Esophagus muscularis mucosa (tissue), 4 donors: ENCODE measurements around the gene GSTT4. TPM values are rescaled to one million over a fixed set of nuclear protein-coding genes. Genes with fewer than 3 reads are reported as not detected.

ENCODE experiments used
- DNase-seq: peaks from one replicate; pipeline ENCODE4 v3.0.0-alpha.2; 2017; ENCODE audit errors: extremely low spot score
- H3K27ac ChIP-seq, 4 donors: fragments of 200-600 bp; sonication (generic); replicated peaks in 1 of 4; 1 replicate in 3 of 4; 2 replicates in 1 of 4; pipeline ENCODE4 v1.5.1; 2016 to 2019; ENCODE audit warnings: mild to moderate bottlenecking in 1 of 4
- H3K27me3 ChIP-seq, 4 donors: fragments of 200-600 bp; sonication (generic); one replicate each; pipeline versions ENCODE4 v1.5.1 to v1.6.0; 2016 to 2019
- H3K36me3 ChIP-seq, 4 donors: fragments of 200-600 bp; sonication (generic); one replicate each; pipeline ENCODE4 v1.5.1; 2016 to 2019
- H3K4me1 ChIP-seq, 4 donors: fragments of 200-600 bp; sonication (generic); one replicate each; pipeline ENCODE4 v1.5.1; 2016 to 2019
- H3K4me3 ChIP-seq, 4 donors: fragments of 200-600 bp; sonication (generic); 1 replicate in 2 of 4; 2 replicates in 2 of 4; pipeline ENCODE4 v1.5.1; 2016 to 2019; ENCODE audit warnings: mild to moderate bottlenecking in 4 of 4, moderate library complexity in 1 of 4
- H3K9me3 ChIP-seq, 4 donors: fragments of 200-600 bp; sonication (generic); 1 replicate in 3 of 4; 2 replicates in 1 of 4; pipeline ENCODE4 v1.5.1; 2016 to 2019
- CTCF ChIP-seq, 3 experiments: fragments of 200-600 bp in 2 of 3; fragments of 450-650 bp in 1 of 3; sonication (generic) in 2 of 3; IDR thresholded peaks; one replicate each; pipeline ENCODE4 v1.5.1; 2017 to 2019; ENCODE audit warnings: antibody characterized with exemption in 3 of 3, mild to moderate bottlenecking in 2 of 3, moderate library complexity in 1 of 3
- EP300 ChIP-seq: sonication (generic); formaldehyde crosslinking; IDR thresholded peaks from one replicate; pipeline ENCODE4 v1.6.1; 2017; ENCODE audit warnings: antibody characterized with exemption
- POLR2A ChIP-seq: fragments of 450-650 bp; IDR thresholded peaks from one replicate; pipeline ENCODE4 v1.6.1; 2017; ENCODE audit warnings: antibody characterized with exemption, moderate library complexity, mild to moderate bottlenecking, low read depth
- POLR2AphosphoS5 ChIP-seq, 2 donors: sonication (generic); formaldehyde crosslinking; IDR thresholded peaks; one replicate each; pipeline ENCODE4 v1.6.1; 2017; ENCODE audit warnings: antibody characterized with exemption in 2 of 2
- WGBS: methylation state at CpG from one replicate; pipeline ENCODE4 v1.1.5; 2018; 5-methylcytosine and 5-hydroxymethylcytosine counted together
- intact Hi-C: fragments of 100-400 bp; cut with DNase I; formaldehyde crosslinking; loops from one replicate; pipeline ENCODE4 v1.15.1; 2023
- total RNA-seq, 4 donors: library from RNA; depleted of rRNA; stranded (reverse); fragments of >200 nt; gene quantifications; one replicate each; pipeline versions ENCODE4 v1.1.0 to v1.2.1, GENCODE V29; 2016

GSTT4 gene
- total RNA-seq, 4 donors from 2014 or later, result not detected

- H3K4me1 ChIP-seq, result peaks cover 0 to 15% (median 4%) of the 10 kb centered on the region in 4 donors
- no peaks in the 10 kb centered on the region for H3K27me3 ChIP-seq
- intact Hi-C loops, result no loop called here
- H3K27ac ChIP-seq, result no peak overlapping the region
- 92% methylated on average over 3 of the region's 3 CpGs for WGBS
- H3K4me3 ChIP-seq, result no peak overlapping the region
- DNase-seq, result no peak
- H3K9me3 ChIP-seq, result peaks cover 0 to 5% (median 0%) of the 10 kb centered on the region in 4 donors
- H3K36me3 ChIP-seq, result peaks cover 0 to 12% (median 4%) of the 10 kb centered on the region in 4 donors
- no peak for TF ChIP-seq POLR2A
- TF ChIP-seq POLR2AphosphoS5 (IDR thresholded peaks at IDR 0.05), result no peak
- TF ChIP-seq EP300, result no peak
- no peak for TF ChIP-seq CTCF (IDR thresholded peaks at IDR 0.05)
Measured at GRCh38 chr22:24027389-24027975, 22.2 kb upstream of the GSTT4 start.

- intact Hi-C loops, result no loop called here
Measured at GRCh38 chr22:24026733-24027132, 21.5 kb upstream of the GSTT4 start.

GRCh38 chr22:24026056-24026455 is 20.8 kb upstream of the GSTT4 start:
- no peaks in the 10 kb centered on the region for H3K27me3 ChIP-seq
- TF ChIP-seq EP300 (no peak), POLR2AphosphoS5 (IDR thresholded peaks at IDR 0.05) (no peak), CTCF (IDR thresholded peaks at IDR 0.05) (no peak), POLR2A (no peak)
- H3K36me3 ChIP-seq, result peaks cover 0 to 12% (median 4%) of the 10 kb centered on the region in 4 donors
- intact Hi-C loops, result no loop called here
- WGBS, result 84% methylated on average over 2 of the region's 2 CpGs
- peaks cover 0 to 13% (median 4%) of the 10 kb centered on the region in 4 donors for H3K4me1 ChIP-seq
- H3K9me3 ChIP-seq, result peaks cover 0 to 5% (median 0%) of the 10 kb centered on the region in 4 donors
- H3K27ac ChIP-seq, result no peak overlapping the region
- no peak for DNase-seq
- no peak overlapping the region for H3K4me3 ChIP-seq

More at GRCh38 chr22:24026733-24027132, 21.5 kb upstream of the GSTT4 start:
- Histone ChIP-seq H3K9me3 (peaks cover 0 to 5% (median 0%) of the 10 kb centered on the region in 4 donors), H3K4me3 (no peak overlapping the region), H3K27me3 (no peaks in the 10 kb centered on the region), H3K4me1 (peaks cover 0 to 15% (median 4%) of the 10 kb centered on the region in 4 donors), H3K36me3 (peaks cover 0 to 12% (median 4%) of the 10 kb centered on the region in 4 donors), H3K27ac (no peak overlapping the region)
- 90% methylated on average over 3 of the region's 3 CpGs for WGBS
- no peak for TF ChIP-seq CTCF (IDR thresholded peaks at IDR 0.05)
- TF ChIP-seq POLR2AphosphoS5 (IDR thresholded peaks at IDR 0.05), result no peak
- no peak for TF ChIP-seq EP300
- no peak for TF ChIP-seq POLR2A
- no peak for DNase-seq

GRCh38 chr22:24025475-24025874 is 20.2 kb upstream of the GSTT4 start:
- Histone ChIP-seq H3K4me1 (peaks cover 0 to 8% (median 2%) of the 10 kb centered on the region in 4 donors), H3K27me3 (no peaks in the 10 kb centered on the region), H3K9me3 (peaks cover 0 to 5% (median 0%) of the 10 kb centered on the region in 4 donors), H3K27ac (no peak overlapping the region), H3K36me3 (peaks cover 0 to 12% (median 4%) of the 10 kb centered on the region in 4 donors), H3K4me3 (no peak overlapping the region)
- intact Hi-C loops, result no loop called here
- no peak for DNase-seq
- 78% methylated on average over 6 of the region's 6 CpGs for WGBS
- TF ChIP-seq POLR2A, result no peak
- TF ChIP-seq EP300, result no peak
- TF ChIP-seq CTCF (IDR thresholded peaks at IDR 0.05), result no peak
- TF ChIP-seq POLR2AphosphoS5 (IDR thresholded peaks at IDR 0.05), result no peak

GRCh38 chr22:24024354-24024753 is 19.1 kb upstream of the GSTT4 start:
- no peaks in the 10 kb centered on the region for H3K4me1 ChIP-seq
- H3K27me3 ChIP-seq, result no peaks in the 10 kb centered on the region
- no peak for DNase-seq
- no peak for TF ChIP-seq POLR2A
- TF ChIP-seq EP300, result no peak
- no peak for TF ChIP-seq POLR2AphosphoS5 (IDR thresholded peaks at IDR 0.05)
- TF ChIP-seq CTCF (IDR thresholded peaks at IDR 0.05), result no peak
- peaks cover 0 to 12% (median 4%) of the 10 kb centered on the region in 4 donors for H3K36me3 ChIP-seq
- 95% methylated on average over 3 of the region's 3 CpGs for WGBS
- peaks cover 0 to 5% (median 0%) of the 10 kb centered on the region in 4 donors for H3K9me3 ChIP-seq
- H3K4me3 ChIP-seq, result no peak overlapping the region
- no peak overlapping the region for H3K27ac ChIP-seq
- intact Hi-C loops, result no loop called here
